Fibroblast of peridontal ligament (primary cell): Measurements from ENCODE around the gene MILR1.
"Not testable (repeated sequence)": the region's sequence is repeated elsewhere in the genome, so short reads cannot be mapped to it uniquely, and the experiment has no call there.

Source experiments
- DNase-seq: peaks from one replicate; pipeline ENCODE4 v3.0.0-alpha.2; 2010; ENCODE audit errors: extremely low read depth

MILR1 gene

DNA sequence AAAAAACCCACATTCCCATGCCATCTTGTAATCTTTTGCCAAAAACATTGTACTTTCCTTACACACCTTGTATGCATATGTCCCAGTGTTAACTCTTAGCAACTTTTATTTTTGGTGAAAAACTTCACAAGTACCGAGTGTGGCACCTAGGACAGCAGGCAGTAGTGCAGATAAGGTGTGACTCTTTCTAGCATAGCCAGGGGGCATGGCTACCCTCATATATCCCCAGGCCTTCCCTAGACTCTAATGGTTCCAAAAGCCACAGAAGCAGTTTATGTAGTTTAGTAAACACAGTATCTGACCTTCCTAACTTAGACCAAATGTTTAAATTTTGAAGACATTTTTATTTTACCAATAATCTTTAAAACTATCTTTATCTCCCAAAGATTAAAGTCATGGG, 20.5 kb upstream of the MILR1 start:
- DNase-seq: no peak

- not testable (repeated sequence) for DNase-seq
These were observed 18.9 kb upstream of the MILR1 start for GRCh38 chr17:64430036-64430435.

DNA sequence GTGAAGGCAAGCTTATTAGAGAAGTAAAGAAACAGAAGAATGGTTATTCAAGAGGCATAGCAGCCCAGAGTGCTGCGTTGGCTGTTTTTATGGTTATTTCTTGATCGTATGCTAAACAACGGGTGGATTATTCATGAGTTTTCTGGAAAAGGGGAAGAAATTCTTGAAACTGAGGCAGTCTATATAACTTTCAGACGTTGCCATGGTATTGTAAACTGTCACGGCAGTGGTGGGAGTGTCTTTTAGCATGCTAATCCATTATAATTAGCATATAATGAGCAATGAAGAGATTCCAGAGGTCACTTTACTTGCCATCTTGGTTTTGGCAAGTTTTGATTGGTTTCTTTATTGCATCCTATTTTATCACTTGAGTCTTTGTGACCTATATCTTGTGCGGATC, 17.4 kb upstream of the MILR1 start:
- DNase-seq: no peak

- DNase-seq: no peak
These were observed 10.9 kb upstream of the MILR1 start for GRCh38 chr17:64437944-64438525.

DNA sequence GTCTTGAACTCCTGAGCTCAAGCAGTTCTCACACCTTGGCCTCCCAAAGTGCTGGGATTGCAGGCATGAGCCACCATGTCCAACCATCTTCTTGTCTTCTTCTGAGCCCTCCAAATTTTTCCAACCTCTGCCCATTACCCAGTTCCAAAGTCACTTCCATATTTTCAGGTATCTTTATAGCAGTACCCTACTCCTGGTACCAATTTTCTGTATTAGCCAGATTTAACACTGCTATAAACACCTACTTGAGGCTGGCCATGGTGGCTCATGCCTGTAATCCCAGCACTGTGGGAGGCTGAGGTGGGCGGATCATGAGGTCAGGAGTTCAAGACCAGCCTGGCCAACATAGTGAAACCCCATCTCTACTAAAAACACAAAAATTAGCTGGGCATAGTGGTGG, 9.4 kb upstream of the MILR1 start:
- DNase-seq: not testable (repeated sequence)

GRCh38 chr17:64439956-64440355, 9.0 kb upstream of the MILR1 start:
- no peak for DNase-seq

DNA sequence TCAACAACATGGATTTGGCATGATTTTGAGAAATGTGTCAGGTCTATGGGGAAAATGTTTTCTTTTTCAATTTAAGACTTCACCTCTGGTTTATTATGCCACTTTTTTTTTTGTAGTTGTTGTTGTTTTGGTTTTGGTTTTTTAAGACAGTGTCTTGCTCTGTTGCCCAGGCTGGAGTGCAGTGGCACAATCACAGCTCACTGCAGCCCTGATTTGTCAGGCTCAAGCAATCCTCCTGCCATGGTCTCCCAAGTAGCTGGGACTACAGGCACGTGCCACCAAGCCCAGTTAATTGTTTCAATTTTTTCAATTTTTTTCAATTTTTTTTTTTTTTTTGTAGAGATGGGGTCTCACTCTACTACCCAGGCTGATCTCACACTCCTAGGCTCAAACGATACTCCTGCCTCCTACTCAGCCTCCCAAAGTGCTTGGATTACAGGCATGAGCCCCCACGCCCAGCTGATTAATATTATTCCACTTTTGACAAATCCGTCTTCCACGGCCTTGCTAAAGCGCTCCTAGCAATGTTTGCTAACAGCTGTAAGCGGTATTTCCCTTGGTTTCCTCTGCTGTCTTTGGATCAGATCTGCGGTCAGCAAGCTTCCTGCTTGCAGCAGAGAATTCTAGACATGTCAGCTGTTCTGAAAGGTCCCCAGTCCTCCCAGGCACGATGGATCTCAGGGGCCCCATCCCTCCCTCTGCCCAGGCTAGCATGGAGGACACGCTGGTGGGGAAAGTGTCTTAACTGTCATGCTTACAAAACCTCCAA, 7.0 kb upstream of the MILR1 start:
- peak; percentile 42 for DNase-seq

GRCh38 chr17:64442541-64442971, 6.4 kb upstream of the MILR1 start:
- no peak for DNase-seq

DNA sequence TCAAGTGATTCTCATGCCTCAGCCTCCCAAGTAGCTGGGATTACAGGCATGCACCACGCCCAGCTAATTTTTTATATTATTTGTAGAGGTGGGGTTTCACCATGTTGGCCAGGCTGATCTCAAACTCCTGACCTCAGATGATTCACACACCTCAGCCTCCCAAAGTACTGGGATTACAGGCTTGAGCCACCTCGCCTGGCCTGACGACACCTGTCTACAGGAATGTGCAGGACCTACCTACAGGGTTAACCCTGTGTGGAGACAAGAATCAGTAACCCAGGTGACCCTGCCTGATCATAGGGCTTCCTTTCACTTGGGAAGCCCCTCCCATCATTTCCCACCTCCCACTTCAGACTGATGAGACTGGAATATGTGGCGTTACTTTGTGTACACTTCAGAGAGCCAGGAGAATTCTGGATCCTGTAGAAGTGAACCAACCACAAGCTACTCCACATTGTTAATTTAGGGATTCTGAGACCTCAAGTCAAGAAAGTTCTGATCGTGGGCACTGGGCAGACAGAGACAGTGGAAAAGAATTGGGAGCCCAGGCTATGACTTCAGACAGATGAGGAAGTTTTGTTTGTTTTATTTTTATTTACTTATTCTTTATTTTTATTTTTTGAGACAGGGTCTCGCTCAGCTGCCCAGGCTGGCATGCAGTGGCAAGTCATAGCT, 5.7 kb upstream of the MILR1 start:
- no peak for DNase-seq

DNA sequence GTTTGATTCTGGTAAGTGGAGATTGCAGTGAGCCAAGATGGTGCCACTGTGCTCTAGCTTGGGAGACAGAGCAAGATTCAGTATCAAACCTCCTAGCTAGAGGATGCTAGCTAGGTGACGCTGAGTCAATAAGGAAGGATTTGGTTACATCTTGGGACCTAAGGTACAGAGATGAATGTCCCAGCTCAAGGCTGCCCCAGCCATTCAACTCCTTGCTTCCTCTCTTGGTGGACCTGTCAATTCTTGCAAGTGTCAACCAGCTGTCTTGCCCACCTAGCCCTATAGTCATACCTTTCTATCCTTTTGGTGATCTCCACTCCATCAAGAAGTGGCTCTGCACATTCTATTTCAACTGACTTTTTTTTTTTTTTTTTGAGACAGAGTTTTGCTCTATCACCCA, 1.4 kb upstream of the MILR1 start:
- DNase-seq: no peak

DNA sequence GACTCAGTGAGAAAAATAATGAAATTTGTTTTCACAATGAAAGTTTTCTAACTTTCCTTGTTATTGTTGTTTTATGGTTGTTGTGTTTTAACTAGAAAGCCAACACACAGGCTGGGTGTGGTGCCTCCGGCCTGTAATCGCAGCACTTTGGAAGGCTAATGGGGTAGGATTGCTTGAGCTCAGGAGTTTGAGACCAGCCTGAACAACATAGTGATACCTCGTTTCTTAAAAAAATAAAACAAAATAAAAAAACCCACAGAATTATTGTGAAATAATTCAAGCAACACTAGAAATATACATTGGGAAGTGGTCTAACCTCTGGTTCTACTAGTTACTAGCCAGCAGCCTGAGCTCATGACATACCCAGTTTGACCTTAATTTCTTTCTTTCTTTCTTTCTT, 630 bp downstream of the MILR1 start:
- peak; percentile 31 for DNase-seq

GRCh38 chr17:64455993-64456885, 7.3 kb downstream of the MILR1 start:
- DNase-seq: no peak

DNA sequence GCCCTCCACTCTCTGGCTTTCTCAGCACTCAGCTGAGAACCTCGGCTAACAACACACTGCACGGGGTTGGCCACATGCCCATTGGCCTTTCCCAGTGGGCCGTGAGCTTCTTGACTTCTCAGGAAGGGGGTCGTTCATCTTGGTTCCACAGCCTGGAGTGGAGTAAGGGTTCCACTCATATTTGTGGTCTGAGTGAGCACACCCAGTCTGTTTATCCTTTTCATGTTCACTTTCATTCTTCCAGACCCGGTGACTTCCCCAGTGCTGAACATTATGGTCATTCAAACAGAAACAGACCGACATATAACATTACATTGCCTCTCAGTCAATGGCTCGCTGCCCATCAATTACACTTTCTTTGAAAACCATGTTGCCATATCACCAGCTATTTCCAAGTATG, 8.2 kb downstream of the MILR1 start:
- DNase-seq: peak; percentile 86

GRCh38 chr17:64458756-64459155, 9.8 kb downstream of the MILR1 start:
- no peak for DNase-seq

- DNase-seq: peak; percentile 47
These were observed 10.4 kb downstream of the MILR1 start for GRCh38 chr17:64459284-64459747.

- DNase-seq: not testable (repeated sequence)
These were observed 10.9 kb downstream of the MILR1 start for GRCh38 chr17:64459818-64460217.

DNA sequence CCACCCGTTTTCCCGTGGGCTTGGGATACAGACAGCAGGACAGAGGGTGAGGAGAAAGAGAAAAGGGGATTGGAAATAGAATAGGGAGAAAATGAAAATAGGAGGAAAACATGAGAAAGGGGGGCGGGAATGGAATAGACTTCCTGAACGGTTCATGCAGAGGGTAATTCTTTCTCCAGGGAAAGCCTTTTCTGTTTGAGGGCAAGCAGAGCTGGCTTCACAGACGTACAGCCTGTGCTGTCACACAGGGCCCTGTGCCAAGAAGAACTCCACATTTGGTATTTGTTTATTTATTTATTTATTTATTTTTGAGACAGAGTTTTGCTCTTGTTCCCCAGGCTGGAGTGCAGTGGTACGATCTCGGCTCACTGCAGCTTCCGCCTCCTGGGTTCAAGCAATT, 12.0 kb downstream of the MILR1 start:
- DNase-seq: no peak

GRCh38 chr17:64461788-64462187, 12.9 kb downstream of the MILR1 start:
- no peak for DNase-seq

GRCh38 chr17:64466019-64466735, 17.3 kb downstream of the MILR1 start:
- no peak for DNase-seq

DNA sequence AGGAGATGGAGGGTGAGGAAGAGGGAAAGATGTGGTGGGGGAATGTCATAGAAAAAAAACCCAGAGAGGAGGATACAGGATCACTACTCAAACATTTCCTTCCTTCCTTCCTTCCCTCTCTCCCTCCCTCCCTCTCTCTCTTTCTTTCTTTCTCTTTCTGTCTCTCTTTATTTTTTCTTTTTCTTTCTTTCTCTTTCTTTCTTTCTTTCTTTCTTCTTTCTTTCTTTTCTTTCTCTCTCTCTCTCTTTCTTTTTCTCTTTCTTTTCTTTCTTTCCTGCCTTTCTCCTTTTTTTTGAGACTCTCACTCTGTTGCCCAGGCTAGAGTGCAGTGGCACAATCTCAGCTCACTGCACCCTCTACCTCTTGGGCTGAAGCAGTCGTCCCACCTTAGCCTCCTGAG, 17.9 kb downstream of the MILR1 start:
- DNase-seq: not testable (repeated sequence)

DNA sequence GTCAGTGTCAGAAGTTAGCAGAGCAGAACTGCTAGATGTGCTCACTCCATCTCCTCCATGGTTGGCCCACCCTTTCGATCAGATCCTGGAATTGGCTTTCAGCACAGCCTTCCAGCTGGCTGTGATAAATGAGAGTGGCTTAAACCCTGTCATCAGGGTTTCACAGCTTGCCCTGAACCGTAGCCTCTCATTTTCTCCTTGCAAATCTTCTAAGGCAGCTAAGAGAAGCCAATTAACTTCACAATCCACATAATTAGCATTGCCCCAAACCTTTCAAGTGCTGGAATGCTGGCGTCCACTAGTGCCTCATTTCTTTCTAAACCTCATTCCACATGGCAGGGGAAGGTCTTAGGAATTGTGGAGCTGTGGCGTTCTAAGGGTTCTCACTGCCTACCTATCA, 21.7 kb downstream of the MILR1 start:
- DNase-seq: no peak
